ENCODE measurements around the gene AHCYL2. TPM values are rescaled to one million over a fixed set of nuclear protein-coding genes. Genes with fewer than 3 reads are reported as not detected.
"Not testable (repeated sequence)": the region's sequence is repeated elsewhere in the genome, so short reads cannot be mapped to it uniquely, and the experiment has no call there.

The AHCYL2 gene
- total RNA-seq, 1 experiment from 2014 or later, result 4.8 TPM

- Histone ChIP-seq H3K27me3 (no peaks in the 10 kb centered on the region), H3K9me3 (no peaks in the 10 kb centered on the region), H3K4me3 (no peak overlapping the region), H3K36me3 (no peaks in the 10 kb centered on the region)
- DNase-seq, result no peak
Observed at GRCh38 chr7:129348023-129348740, 123.4 kb downstream of the AHCYL2 start.

- Histone ChIP-seq H3K9me3 (no peaks in the 10 kb centered on the region), H3K27me3 (no peaks in the 10 kb centered on the region), H3K36me3 (no peaks in the 10 kb centered on the region), H3K4me3 (no peak overlapping the region)
- DNase-seq, result no peak
Observed at GRCh38 chr7:129351320-129351719, 126.5 kb downstream of the AHCYL2 start.

- H3K27me3 ChIP-seq, DNase-seq, H3K36me3 ChIP-seq, H3K4me3 ChIP-seq, H3K9me3 ChIP-seq: not testable (repeated sequence)
Observed at GRCh38 chr7:129353104-129353503, 128.3 kb downstream of the AHCYL2 start.

- H3K9me3 ChIP-seq, result no peaks in the 10 kb centered on the region
- H3K4me3 ChIP-seq, result no peak overlapping the region
- H3K36me3 ChIP-seq, result no peaks in the 10 kb centered on the region
- no peaks in the 10 kb centered on the region for H3K27me3 ChIP-seq
- DNase-seq, result no peak
Observed at GRCh38 chr7:129354428-129355157, 129.8 kb downstream of the AHCYL2 start.

GRCh38 chr7:129356176-129356575, 131.3 kb downstream of the AHCYL2 start:
- no peaks in the 10 kb centered on the region for H3K9me3 ChIP-seq
- H3K4me3 ChIP-seq, result no peak overlapping the region
- no peaks in the 10 kb centered on the region for H3K27me3 ChIP-seq
- DNase-seq, result no peak
- H3K36me3 ChIP-seq, result no peaks in the 10 kb centered on the region

GRCh38 chr7:129359176-129359575, 134.3 kb downstream of the AHCYL2 start:
- H3K36me3 ChIP-seq, result no peaks in the 10 kb centered on the region
- H3K27me3 ChIP-seq, result no peaks in the 10 kb centered on the region
- no peak for DNase-seq
- H3K4me3 ChIP-seq, result no peak overlapping the region
- H3K9me3 ChIP-seq, result no peaks in the 10 kb centered on the region

GRCh38 chr7:129359638-129360037, 134.8 kb downstream of the AHCYL2 start:
- Histone ChIP-seq H3K9me3 (no peaks in the 10 kb centered on the region), H3K4me3 (no peak overlapping the region), H3K27me3 (no peaks in the 10 kb centered on the region), H3K36me3 (no peaks in the 10 kb centered on the region)
- DNase-seq, result no peak

- H3K9me3 ChIP-seq, result no peaks in the 10 kb centered on the region
- no peak overlapping the region for H3K4me3 ChIP-seq
- H3K36me3 ChIP-seq, result no peaks in the 10 kb centered on the region
- H3K27me3 ChIP-seq, result no peaks in the 10 kb centered on the region
- no peak for DNase-seq
Observed at GRCh38 chr7:129361771-129362170, 136.9 kb downstream of the AHCYL2 start.

GRCh38 chr7:129362496-129362895, 137.7 kb downstream of the AHCYL2 start:
- Histone ChIP-seq H3K27me3 (no peaks in the 10 kb centered on the region), H3K9me3 (no peaks in the 10 kb centered on the region), H3K4me3 (no peak overlapping the region), H3K36me3 (no peaks in the 10 kb centered on the region)
- no peak for DNase-seq

GRCh38 chr7:129367349-129367699, 142.5 kb downstream of the AHCYL2 start:
- Histone ChIP-seq H3K9me3 (no peaks in the 10 kb centered on the region), H3K27me3 (no peaks in the 10 kb centered on the region), H3K36me3 (no peaks in the 10 kb centered on the region), H3K4me3 (no peak overlapping the region)
- DNase-seq, result no peak

GRCh38 chr7:129367700-129368388, 143.0 kb downstream of the AHCYL2 start:
- no peaks in the 10 kb centered on the region for H3K27me3 ChIP-seq
- H3K4me3 ChIP-seq, result no peak overlapping the region
- no peaks in the 10 kb centered on the region for H3K9me3 ChIP-seq
- no peaks in the 10 kb centered on the region for H3K36me3 ChIP-seq
- peak; percentile 35 for DNase-seq

GRCh38 chr7:129368389-129368986, 143.7 kb downstream of the AHCYL2 start:
- Histone ChIP-seq H3K27me3 (no peaks in the 10 kb centered on the region), H3K36me3 (no peaks in the 10 kb centered on the region), H3K9me3 (no peaks in the 10 kb centered on the region), H3K4me3 (no peak overlapping the region)
- no peak for DNase-seq

GRCh38 chr7:129369447-129369846, 144.6 kb downstream of the AHCYL2 start:
- H3K27me3 ChIP-seq, H3K9me3 ChIP-seq, H3K4me3 ChIP-seq, H3K36me3 ChIP-seq, DNase-seq: not testable (repeated sequence)

- Histone ChIP-seq H3K27me3 (no peaks in the 10 kb centered on the region), H3K36me3 (no peaks in the 10 kb centered on the region), H3K4me3 (no peak overlapping the region), H3K9me3 (no peaks in the 10 kb centered on the region)
- no peak for DNase-seq
Observed at GRCh38 chr7:129370812-129371211, 146.0 kb downstream of the AHCYL2 start.

GRCh38 chr7:129371487-129371886, 146.7 kb downstream of the AHCYL2 start:
- Histone ChIP-seq H3K36me3 (no peaks in the 10 kb centered on the region), H3K4me3 (no peak overlapping the region), H3K27me3 (no peaks in the 10 kb centered on the region), H3K9me3 (no peaks in the 10 kb centered on the region)
- no peak for DNase-seq

GRCh38 chr7:129373651-129374428, 149.0 kb downstream of the AHCYL2 start:
- no peak overlapping the region for H3K4me3 ChIP-seq

More at GRCh38 chr7:129373651-129374428, 149.0 kb downstream of the AHCYL2 start:
- Histone ChIP-seq H3K27me3 (no peaks in the 10 kb centered on the region), H3K36me3 (no peaks in the 10 kb centered on the region), H3K9me3 (no peaks in the 10 kb centered on the region)
- no peak for DNase-seq
